COR-L47 (cell line): ENCODE measurements around the gene HEPHL1.
A peak's percentile ranks its signal among the peaks of the same experiment; 100 is the strongest.
"Not testable (repeated sequence)": the region's sequence is repeated elsewhere in the genome, so short reads cannot be mapped to it uniquely, and the experiment has no call there.

Experiments used
- DNase-seq: peaks from one replicate; lab custom pipeline; 2025; lab: John Stamatoyannopoulos, UW

HEPHL1 gene, protein sequence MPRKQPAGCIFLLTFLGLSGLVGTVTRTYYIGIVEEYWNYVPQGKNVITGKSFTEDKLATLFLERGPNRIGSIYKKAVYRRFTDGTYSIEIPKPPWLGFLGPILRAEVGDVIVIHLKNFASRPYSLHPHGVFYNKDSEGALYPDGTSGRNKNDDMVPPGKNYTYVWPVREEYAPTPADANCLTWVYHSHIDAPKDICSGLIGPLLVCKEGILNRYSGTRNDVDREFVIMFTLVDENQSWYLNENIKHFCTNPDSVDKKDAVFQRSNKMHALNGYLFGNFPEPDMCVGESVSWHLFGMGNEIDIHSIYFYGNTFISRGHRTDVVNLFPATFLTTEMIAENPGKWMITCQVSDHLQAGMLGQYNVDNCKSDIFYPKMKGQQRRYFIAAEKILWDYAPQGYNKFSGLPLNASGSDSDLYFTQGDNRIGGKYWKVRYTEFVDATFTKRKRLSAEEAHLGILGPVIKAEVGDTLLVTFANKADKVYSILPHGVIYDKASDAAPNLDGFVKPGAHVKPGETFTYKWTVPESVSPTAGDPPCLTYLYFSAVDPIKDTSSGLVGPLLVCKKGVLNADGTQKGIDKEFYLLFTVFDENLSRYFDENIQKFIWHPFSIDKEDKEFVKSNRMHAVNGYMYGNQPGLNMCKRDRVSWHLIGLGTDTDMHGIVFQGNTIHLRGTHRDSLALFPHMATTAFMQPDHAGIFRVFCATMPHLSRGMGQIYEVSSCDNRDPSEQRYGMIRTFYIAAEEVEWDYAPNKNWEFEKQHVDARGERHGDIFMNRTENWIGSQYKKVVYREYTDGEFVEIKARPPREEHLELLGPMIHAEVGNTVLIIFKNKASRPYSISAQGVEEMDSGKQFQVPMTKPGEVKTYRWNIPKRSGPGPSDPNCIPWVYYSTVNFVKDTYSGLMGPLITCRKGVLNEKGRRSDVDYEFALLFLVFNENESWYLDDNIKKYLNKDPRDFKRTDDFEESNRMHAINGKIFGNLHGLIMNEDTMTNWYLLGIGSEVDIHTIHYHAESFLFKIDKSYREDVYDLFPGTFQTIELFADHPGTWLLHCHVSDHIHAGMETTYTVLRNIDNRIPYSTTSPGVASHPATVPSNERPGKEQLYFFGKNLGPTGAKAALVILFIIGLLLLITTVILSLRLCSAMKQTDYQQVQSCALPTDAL

DNA sequence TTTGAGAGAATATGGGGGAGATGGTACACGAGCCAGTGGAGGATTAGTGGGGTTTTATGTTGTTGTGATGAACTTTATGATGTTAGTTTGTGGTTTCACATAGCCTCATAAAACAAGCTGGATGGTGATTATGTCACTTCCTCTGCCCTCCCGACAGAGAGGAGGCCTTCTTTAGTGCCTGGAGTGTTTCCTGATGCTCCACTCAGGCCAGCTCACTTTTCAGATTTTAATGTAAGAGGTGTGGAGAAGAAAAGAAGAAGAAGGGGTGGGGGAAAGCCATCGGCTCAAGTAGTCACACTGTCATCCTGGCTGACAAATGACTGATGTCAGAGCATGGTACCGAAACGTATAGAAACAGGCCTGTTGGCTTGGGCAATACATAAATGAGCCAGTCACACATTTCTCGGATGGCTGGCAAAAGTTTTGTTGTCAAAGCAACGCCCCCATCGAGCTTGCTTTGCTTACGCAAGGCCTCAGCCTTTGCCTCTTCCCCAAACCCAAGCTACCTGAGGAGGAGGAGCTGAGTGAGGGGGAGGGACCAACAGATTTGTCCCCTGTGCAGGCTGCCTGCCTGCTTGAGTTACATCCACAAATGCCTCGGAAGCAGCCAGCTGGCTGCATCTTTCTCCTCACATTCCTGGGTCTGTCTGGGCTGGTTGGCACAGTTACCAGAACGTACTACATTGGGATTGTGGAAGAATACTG is at the start of gene HEPHL1:
HEPHL1 (plus strand) TSS at position 578 of the 705 bp plus-strand sequence; CDS start at position 593, 15 bp downstream.
- DNase-seq: no peak

DNA sequence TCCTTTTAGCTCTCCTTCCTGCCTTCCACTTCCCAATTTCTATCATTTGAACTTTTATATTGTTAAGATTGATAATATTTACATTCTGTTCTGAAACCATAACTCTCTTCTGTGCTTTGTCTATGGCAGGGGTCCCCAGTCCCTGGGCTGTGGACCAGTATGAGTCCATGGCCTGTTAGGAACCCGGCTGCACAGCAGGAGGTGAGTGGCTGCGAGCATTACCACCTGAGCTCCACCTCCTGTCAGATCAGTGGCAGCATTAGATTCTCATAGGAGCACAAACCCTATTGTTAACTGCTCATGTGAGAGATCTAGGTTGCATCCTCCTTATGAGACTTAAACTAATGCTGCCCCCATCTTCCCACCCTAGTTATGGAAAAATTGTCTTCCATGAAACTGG is 48.4 kb upstream of the HEPHL1 start:
- DNase-seq: no peak

DNA sequence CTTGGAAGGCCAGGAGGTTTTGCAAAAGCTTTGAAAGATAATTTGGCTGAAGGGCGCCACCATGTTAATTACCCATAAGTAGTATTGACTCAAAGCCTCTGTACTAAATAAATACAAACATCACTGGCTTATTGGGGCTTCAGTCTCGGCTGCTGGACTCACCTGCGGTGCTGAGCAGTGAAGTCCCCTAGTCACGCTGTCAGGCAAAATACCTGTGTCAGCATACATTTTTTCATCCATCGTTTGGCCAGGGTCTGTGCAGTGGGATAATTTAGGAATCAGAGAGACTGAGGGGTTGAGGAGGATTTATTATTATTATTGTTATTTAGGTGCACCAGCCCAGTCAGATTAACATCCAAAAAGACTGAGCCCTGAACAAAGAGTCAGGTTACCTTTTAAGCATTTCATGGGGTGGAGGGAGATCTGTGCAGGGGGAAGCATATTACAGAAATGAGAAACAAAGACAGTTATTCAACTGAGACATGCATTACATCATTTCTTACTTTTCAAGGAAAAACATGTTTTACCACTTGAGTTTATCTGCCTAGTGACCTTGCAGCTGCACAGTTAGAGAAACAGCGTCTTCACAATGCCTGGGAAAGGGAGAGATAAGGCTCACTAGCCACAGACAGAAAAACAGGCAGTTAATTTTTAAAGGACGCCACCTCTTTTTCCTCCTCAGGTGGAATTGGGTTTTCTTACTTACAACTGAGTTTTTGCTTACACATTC is 47.7 kb upstream of the HEPHL1 start:
- not testable (repeated sequence) for DNase-seq

DNA sequence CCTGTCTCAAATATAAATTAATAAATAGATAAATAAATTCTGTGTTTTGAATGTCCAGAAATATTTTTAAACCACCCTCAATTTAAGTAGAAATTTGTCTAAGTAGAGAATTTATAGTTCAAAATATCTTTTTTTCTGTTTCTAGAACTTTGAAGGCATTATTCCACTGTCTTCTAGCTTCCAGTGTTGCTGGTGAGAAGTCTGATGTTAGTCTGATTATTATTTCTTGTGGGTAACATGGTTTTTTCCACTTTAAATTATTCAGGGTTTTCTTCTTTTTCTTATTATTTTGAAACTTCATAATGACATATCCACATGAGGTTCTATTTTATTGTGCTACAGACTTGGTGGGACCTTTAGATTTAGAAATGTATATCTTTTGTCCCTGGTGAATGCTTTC is 46.4 kb upstream of the HEPHL1 start:
- DNase-seq: no peak

DNA sequence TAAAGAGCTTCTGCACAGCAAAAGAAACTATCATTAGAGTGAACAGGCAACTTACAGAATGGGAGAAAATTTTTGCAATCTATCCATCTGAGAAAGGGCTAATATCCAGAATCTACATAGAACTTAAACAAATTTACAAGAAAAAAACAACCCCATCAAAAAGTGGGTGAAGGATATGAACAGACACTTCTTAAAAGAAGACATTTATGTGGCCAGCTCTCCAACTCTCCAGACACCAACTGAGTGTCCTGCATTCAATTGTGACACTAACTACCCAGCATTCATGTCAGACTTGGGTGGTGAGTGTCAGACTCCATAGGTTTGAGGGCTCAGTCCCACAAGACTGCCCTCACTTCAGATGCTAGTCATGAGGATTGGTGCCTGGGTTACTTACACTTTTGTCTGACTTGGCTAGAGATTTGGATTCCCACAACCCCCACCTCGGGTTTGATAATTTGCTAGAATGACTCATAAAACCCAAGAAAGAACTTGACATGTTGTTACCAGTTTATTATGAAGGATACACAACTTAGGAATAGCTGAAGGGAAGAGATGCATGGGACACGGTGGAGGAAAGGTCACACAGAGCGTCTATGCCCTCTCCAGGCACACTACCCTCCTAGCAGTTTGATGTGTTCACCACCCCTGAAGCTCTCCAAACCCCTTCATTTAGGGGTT is 44.4 kb upstream of the HEPHL1 start:
- DNase-seq: not testable (repeated sequence)

DNA sequence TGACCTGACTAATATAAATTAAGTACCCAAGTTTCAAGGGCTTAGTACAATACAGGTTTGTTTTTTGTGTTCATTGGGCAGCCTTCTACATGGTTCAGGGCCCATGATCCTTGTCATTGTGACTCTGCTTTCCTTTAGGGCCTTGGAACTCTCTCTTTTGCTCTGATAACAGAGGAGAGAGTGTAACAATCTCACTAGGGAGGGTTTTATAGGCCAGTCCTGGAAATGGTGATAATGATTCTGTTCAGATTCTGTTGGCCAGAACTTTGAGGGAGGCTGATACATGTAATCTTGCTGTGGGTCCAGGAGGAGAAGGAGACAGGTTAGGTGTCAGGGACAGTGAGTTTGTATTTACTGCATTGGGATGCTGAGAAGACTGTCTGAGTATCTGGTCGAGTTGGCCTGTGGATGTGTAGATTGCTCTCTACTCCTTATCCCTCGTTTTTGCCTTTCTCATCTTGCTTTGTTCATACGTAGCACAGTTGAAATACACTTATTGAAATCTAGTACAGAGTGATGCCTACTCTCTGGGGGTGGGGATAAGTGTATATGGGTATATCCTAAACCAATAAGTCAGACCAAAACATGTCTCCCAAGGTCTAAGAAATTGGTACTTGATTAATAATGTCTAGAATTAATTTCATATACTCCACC is 37.5 kb upstream of the HEPHL1 start:
- no peak for DNase-seq

DNA sequence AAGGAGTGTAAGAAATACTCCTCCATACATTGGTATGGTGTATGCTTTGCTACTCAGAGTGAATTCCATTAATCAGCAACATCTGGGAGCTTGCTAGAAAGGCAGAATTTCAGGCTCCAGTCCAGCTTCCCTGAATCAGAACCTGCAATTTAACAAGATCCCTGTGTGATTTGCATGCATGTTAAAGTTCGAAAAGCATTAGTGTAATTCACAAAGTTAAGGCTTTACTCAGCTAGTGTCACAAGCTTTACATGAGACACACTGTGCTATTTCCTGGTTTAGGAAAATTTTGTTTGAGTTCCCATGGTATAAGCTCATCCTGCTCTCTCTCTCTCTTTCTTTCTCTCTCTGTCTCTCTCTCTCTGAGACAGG is 37.0 kb upstream of the HEPHL1 start:
- no peak for DNase-seq

DNA sequence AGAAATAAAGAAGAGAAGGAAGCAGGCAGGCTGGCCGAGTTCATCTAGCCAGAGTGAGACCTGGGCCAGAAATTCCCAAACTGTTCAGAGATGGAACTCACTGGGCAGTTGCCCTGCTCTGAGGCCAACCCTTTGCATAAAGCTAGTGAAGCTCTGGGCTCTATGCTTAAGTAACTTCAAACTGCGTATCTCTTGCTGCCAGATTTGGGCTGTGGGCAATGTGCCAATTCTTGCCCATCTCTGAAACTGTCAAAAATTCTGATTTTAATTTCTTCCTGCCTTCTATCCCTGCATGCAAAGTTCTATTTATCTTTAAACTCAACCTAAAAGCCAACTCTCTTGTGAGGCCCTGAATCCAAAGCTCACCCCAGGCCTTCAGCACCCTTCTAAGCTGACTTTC is 36.2 kb upstream of the HEPHL1 start:
- DNase-seq: no peak

DNA sequence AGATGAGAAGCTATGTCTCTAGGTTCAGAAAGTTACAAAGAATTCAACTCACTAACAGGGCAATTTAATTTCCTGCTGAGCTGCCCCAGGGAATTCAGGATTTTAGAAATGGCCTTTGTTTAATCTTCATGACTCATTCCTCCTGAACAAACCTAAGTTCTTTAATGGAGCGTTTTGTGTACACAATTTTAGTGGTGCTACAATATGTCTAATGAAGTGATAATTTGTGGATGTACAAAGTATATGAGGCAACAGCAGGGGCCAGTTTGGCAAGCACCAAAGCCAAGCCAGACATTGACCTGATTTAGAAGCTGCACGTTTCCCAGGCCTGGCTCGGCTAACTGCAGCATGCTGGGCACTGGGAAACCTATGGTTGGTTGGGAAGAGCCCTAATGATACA is 34.4 kb upstream of the HEPHL1 start:
- DNase-seq: peak; percentile 89

DNA sequence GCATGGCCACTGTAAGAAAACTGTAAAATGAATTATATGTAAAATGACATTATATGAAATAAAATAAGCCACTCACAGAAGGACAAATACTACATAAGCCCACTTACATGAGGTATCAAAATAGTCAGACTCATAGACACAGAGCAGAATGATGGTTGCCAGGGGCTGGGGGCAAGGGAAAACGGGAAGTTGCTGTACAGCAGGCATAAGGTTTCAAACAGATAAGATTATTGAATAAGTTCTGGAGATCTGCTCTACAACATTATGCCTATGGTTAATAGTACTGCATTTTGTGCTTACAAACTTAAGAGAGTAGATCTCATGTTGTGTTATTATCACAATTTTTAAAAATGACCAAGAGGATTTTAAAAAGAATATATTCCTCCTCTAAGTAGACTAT is 32.7 kb upstream of the HEPHL1 start:
- no peak for DNase-seq

DNA sequence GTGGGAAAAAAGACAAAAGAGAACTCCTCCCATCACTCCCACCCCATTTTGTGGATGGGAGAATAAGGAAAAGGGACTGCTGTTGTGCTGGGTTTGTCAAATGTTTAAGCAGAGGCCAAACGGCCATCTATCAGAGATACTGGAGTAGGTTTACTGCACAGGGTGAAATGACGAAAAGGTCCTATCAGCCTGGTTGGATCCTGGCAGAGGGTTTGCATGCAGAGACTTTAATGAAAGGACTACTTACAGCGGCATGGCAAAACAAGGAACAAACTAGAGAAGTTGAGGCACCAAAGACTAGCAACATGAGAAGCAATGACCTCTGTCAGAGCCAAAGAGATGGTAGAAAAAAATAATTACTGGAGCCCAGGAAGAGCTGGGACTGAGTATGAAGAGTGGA is 32.2 kb upstream of the HEPHL1 start:
- DNase-seq: no peak

DNA sequence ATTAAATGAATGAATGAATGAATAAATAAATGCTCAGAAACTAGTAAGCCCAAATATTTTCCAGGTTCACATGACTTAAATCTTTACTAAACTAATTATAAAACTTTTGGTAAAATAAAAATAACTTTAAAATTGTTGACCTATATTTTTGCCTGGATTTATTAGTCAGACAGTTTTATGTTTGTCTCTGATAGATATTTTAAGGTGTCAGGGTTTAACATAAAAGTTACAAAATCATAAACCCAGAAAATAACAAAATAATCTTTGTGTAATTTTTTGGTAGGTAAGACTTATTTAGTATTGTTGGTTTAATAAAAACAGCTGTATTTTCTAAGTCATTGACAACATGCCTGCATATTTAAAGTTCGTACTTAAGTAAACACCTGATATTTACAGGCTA is 27.4 kb upstream of the HEPHL1 start:
- DNase-seq: no peak

DNA sequence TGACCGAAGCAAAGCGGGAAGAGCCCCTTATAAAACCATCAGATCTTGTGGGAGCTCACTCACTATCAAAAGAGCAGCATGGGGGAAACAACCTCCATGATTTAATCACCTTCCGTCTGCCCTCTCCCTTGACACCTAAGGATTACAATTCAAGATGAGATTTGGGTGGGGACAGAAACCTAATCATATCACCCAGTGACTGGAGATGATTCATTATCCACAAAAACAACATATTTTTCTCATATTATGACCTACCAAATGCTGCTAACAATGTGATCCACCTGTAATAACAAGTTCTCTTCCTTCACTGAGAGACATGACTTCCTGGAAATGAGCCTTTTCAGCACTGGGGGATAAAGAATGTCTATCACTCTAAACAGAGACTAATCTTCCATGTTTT is 23.4 kb upstream of the HEPHL1 start:
- no peak for DNase-seq

DNA sequence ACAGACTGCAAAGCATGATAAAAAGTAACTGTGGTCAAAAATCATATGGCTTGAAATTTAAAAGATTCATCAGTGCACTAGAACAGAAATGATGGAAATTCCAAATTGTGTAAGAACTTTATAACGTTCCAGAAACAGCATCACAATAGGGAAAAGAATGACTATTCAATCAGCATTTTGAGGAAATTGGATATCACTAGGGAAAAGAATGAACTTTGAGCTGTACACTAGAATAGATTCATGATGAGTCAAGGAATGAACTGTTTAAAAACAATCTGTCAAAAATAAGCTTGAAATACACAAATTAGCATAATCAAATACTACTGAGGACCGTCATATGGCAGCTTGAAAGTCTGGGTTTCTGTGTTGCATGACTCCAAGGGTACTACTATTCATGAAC is 20.5 kb upstream of the HEPHL1 start:
- no peak for DNase-seq

DNA sequence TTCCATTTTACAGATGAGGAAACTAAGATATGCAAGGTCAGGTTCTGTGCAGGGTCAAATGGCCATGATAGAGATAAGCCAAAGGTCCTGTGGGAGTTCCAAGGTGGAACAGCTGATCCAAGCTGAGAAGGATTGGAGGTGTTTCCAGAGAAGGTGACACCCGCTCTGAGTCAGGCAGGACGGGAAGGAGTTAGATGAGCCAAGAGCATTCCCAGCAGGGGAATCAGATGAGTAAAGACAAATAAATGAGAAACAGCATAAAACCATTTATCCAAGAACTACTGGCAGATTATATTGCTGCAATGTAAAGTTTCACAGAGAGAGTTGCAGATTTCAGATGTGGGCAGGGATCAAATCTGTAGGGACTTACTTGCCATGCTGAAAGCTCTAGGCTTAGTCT is 18.9 kb upstream of the HEPHL1 start:
- no peak for DNase-seq

DNA sequence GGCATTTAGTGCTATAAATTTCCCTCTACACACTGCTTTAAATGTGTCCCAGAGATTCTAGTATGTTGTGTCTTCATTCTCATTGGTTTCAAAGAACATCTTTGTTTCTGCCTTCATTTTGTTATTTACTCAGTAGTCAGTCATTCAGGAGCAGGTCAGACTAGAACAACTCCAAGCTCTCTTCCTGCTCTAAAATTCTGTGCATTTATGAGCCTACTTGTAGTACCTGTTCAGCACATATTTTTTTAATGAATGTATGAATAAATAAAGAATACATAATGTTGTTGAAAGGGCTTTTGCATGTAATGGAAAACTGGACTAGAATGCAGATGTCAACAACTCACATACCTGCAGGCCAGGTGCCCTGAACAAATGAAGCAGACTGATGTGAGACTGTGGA is 13.7 kb upstream of the HEPHL1 start:
- DNase-seq: no peak

DNA sequence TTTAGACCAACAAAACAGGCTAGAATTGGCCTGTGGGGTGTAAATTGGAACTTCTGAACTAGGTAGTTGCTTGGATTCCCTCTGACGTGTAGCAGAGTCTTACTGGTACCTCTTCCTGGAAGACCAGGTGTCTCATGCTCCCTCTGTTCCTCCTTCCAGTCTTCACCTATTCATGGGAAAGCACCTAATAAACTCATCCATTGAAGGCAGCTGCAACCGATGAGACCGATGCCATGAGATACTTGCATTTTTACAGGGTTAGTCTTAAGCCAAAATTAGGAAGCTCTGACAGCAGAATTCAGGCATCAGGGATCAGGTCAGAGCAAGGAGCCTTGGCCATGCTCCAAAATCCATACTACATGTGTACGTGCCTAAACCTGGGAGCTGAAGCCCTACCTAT is 13.2 kb upstream of the HEPHL1 start:
- DNase-seq: no peak

DNA sequence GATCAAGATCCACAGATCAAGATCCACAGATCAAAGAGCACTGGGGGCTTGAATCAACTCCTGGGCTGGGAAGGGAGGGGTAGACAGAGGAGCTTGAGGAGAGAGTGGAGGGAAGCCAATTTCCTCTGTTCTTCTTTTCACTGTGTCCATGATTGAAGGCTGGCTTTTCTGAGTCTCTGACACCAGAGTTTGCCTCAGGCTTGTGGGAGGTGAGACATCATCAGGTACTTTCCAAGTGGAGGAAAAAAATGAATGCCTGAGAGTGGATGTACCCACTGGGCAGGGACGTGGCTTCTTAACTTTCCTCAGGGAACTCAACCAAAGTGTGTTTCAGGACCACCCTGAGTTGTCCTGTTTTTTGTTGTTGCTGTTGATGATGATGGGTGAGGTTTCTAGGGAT is 11.0 kb upstream of the HEPHL1 start:
- DNase-seq: no peak

DNA sequence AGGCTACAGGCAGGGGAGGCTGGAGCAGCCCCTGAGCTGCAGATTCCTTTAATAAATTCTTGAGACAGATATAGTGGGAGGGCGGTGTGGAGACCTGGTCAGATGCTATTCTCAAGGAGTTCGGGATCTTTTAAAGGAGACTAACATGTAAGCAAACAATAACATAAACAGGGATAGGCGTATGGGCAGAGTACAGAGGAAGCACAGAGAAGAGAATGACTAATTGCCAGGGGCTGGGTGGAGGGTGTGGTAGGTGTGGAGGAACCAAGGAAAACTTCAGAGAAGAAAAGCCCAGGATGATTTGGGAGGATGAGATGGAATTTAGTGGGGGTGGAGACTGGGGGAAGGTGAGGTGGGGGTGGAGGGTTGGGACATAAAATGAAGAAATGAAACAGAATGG is 9.7 kb upstream of the HEPHL1 start:
- DNase-seq: no peak

DNA sequence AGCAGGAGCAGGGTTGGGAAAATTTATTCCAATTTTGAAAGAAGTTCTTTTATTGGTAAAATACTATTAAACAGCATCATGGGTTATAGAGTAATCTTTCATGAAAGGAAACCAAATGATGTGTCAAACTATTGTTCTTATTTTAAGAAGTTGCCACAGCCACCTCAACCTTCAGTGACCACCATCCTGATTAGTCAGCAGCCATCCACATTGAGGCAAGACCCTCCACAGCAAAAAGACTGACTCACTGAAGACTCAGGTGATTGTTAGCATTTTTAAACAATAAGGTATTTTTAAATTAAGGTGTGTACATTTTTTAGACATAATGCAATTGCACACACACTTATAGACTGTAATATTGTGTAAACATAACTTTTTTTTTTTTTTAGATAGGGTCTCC is 3.7 kb upstream of the HEPHL1 start:
- DNase-seq: no peak
